Activated CD8-positive, alpha-beta memory T cell treated with anti-CD3 and anti-CD28 coated beads for 24 hours (primary cell): ENCODE measurements around the gene HLA-DMA.
"Not testable (repeated sequence)": the region's sequence is repeated elsewhere in the genome, so short reads cannot be mapped to it uniquely, and the experiment has no call there.

ENCODE experiments used
- DNase-seq: peaks from one replicate; pipeline ENCODE4 v3.0.0-alpha.2; 2020

The HLA-DMA gene

GRCh38 chr6:32950449-32950848 is 2.4 kb downstream of the HLA-DMA start:
- DNase-seq = no peak

DNA sequence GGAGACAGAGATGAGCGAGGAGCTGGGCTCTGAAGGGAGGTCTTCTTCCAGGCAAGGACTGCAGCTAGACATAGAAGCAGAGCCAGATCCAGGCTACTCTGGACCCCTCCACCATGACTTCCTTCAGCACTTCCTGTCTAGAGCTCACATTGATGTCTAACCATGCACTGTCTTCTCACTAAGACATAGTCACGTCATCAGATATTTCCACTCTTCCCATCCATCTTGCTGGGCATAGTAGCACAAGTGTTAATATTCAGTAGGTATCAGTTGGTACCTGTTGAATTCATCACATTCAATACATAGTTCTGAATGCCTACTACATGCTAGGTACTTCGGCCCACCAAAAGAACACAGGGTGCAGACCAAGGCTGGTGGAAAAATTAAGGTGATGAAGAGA is 2.9 kb downstream of the HLA-DMA start:
- DNase-seq = no peak

GRCh38 chr6:32949113-32949512 is 3.8 kb downstream of the HLA-DMA start:
- no peak for DNase-seq

DNA sequence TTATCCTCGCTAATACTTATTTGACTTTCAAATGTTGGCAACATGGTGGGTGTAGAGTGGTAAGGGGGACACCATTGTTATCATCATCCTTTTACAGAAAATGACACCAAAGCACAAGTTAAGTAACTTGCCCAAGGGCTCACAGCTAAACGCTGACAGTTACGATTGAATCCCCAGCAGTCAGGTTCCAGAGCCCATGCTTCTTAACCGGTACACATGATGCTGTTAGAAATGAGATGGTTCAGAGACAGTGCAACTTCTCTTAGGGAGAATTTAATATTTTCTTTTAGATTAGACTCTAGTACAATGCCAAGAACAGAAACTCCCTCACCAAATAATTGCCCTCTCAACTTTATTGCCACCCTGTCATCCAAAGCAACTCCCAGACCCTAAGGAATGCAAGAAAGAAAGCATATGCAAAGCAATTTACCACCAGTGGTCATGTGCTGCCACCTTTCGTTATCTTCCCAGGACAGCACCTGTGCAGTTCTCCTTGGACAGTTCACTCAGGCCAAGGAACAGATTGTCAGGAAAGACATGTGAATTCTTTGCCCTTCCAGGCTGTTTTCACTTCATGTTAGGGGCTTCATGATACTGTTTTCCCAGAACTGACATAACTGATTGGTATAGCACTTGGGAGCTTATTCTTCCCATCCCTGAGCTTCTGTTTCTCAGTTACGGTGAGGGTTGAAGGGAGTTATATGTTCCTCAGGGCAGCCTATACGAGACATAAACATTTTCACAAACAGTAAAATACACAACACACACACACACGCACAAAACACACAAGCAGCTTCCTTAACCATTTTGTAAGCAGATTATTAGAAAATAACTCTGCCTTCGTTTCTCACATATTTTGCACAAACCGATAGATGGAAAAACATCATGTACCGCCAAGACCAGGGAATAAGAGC is 5.1 kb downstream of the HLA-DMA start:
- no peak for DNase-seq

GRCh38 chr6:32946893-32947292 is 6.0 kb downstream of the HLA-DMA start:
- no peak for DNase-seq

DNA sequence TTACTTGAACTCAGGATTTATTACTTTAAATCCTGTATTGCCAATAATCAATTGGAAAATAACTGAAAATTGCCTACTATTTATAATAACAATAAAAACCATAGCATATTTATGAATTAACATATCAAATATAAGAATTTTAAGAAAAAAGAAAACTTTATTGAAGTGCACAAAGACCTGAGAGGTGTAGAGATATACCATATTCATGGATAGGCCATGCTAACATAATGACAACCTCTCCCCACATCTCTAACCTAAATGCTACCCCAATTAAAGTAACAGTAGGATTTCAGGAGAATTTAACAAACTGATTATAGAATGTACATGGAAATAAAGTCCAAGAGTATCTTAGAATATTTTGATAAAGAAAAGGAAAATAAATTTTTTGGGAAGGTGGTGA is 6.9 kb downstream of the HLA-DMA start:
- DNase-seq = no peak

DNA sequence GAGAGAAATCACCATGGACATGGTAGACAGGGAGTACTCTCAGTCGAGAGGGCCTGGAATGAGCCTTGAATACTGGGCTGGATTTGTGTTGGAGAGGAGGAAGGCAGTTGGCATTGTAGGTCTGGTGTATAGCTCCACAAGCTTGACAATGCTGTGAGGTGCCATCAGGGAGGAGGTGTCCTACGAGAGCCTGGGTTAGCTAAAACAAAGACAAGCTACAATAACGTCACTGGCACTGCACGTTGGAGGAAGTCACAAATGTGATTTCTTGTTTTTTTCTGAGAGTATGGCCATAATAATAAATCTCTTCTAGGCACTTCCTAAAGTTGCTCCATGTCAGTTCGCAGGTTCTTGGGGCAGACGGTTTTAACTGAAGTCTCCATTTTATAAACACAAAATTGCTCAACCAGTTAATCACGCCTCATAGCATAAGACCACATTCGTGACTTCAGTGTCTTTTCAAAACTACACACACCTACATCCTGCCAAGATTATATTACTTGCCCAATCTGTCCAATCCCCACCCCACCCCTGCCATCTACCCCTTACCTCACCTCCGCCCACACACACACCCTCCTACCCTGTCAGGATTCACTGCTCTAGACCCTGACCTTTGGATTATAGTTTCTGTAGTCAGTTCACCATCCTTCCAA is 7.7 kb downstream of the HLA-DMA start:
- peak; percentile 77 for DNase-seq

- peak; percentile 75 for DNase-seq
Observed at GRCh38 chr6:32943864-32944649, 8.8 kb downstream of the HLA-DMA start.

DNA sequence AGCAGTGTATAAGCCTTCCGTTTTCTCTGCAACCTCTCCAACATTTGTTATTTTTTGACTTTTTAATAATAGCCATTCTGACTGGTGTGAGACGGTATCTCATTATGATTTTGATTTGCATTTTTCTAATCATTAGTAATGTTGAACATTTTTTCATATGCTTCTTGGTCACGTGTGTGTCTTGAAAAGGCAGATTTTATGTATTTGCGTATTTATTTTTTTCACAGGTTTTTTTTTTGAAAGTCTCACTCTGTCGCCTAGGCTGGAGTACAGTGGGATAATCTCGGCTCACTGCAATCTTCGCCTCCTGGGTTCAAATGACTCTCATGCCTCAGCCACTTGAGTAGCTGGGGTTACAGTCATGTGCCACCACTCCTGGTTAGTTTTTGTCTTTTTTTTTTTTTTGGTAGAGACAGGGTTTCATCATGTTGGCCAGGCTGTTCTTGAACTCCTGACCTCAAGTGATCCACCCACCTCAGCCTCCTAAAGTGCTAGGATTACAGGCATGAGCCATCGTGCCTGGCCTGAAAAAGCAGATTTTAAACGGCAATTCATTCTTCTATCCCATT is 10.3 kb downstream of the HLA-DMA start:
- DNase-seq = not testable (repeated sequence)

DNA sequence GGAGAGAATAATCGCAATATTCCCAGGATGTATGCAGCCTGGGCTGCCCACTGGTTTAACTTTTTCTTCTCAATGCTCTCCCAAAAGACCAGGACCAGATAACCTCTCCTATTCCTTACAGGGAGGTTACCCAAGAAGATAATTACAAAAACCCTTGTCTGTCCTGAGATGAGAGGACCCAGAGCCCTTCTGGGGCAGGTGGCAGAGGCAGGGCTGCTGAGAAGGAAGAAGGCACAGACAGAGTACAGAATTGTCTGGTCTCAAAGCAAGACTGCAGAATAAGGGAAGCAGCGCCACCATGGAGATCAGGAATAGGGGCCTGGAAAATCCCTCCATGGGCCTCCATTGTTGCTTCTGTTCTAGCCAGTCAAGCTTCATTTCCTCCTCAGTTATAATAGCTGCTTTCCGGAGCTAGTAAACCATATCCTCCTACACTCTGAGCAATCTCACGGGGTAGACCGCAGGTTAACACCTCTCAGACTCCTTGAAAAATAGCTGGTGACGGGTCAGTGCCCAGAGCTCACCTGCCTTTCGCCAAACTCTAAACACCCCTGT is 11.6 kb downstream of the HLA-DMA start:
- peak; percentile 72 for DNase-seq

GRCh38 chr6:32940656-32941213 is 12.2 kb downstream of the HLA-DMA start, which contains the start of gene HLA-DMB:
HLA-DMB (minus strand) TSS chr6:32941028; CDS start chr6:32940807, 221 bp downstream.
- DNase-seq = peak; percentile 75

GRCh38 chr6:32938494-32938893 is 14.4 kb downstream of the HLA-DMA start:
- no peak for DNase-seq

GRCh38 chr6:32937230-32937633 is 15.7 kb downstream of the HLA-DMA start:
- no peak for DNase-seq

DNA sequence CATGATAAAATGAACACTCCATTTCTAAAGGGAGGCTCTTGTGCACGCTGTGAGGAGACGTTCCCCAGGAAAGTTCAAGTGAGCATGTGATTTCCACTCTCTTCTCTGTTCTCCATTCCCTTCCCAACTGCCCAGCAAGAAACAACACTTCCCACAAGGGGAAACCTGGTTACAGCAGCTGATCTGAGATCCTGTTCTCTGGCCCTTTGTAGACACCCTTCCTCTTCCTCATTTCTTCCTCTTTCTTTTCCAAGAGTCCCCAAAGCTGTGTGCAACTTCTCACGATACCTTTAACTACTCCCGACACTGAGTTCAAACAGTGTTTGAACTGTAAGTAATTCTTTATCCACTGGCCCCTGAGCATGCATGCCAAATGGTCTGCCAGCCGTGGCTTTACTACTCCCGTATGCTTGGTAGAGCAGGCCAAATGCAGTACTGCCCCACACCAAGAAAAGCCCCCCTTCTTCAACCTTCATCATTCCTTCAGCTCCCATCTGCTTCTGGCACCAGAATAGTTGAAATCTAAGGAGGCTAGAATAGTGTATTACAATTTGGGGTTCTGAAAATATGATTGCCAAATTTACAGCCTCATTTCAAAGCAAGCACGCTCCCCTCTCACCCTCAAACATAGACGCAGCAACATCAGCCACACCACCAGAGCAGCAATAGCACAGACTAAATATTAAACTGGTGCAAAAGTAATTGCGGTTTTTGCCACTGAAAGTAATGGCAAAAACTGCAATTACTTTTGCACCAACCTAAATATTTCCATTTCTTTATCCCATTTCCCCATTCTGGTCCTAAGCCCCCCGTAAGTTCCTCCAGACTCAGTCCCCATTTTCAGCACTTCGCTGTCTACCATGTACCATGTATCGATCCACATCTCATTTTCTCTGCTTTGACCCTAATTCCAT is 16.4 kb downstream of the HLA-DMA start:
- DNase-seq = no peak

GRCh38 chr6:32935551-32936238 is 17.2 kb downstream of the HLA-DMA start:
- no peak for DNase-seq

GRCh38 chr6:32933661-32934085 is 19.2 kb downstream of the HLA-DMA start:
- peak; percentile 91 for DNase-seq

DNA sequence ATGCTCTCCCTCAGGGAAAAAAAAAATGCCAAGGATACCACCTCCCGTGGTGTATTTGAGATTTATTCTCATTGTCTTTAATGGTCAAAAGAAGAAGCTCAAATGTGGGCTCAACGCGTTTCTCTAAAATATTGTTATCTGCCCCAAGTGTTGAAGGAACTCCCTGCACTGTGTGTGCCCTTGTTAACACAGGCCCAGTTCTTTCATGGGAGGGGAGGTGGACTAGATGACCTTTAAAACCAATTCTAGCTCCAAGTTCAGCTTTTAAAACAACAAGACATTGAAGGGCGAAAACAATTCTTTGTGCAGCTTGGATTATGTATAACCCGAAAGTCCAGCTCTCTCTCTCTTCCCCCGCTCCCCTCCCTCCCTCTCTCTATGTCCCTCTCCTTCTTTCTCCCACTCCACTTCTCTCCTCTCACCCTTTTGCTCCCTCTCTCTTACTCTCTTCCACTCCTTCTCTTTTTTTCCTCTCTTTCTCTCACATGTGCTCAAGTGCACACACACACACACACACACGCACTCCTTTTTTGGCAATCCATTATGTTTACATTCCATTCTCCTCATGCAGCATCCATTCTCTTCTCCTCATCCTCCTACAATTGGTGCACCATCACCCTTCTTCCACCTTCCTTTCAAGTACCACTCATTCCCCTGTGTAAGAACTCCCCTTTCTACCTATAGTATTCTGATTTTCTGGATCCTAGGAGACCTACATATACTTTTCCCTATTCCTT is 20.6 kb downstream of the HLA-DMA start:
- no peak for DNase-seq

DNA sequence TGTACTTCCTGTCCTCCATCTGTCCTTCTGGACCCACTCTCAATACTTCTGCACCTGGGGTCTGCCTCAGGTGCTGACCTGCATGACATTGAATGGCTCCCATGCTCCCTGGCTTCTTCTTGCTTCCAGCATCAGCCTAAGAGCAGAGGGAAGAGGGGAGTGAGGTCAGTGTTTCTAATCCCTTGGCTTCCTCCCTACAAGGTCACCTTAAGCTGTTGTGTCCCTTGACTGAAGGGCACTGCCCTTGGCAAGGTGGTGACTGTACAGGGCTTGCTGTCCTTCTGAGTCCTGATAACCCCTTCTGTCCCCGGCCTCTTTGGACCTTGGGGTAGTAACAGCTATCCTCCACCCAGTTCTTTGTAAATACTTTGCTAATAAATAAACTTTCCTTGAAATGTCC is 21.7 kb downstream of the HLA-DMA start:
- no peak for DNase-seq

GRCh38 chr6:32922083-32922482 is 30.8 kb downstream of the HLA-DMA start:
- DNase-seq = no peak

- DNase-seq = no peak
Observed at GRCh38 chr6:32920715-32921114, 32.2 kb downstream of the HLA-DMA start.
